22Rv1 (cell line): ENCODE measurements around the gene MGAT5.

Experiments
- H3K27ac ChIP-seq: fragments of 450-650 bp; 2 replicates; pipeline ENCODE4 v1.5.1; 2017
- ZFX ChIP-seq: fragments of 450-650 bp; IDR thresholded peaks from 2 replicates; pipeline ENCODE4 v1.6.1; 2017; ENCODE audit warnings: antibody characterized with exemption, borderline replicate concordance
- TF ChIP-seq, protein P1 (sequence below): fragments of 450-650 bp; IDR thresholded peaks from 2 replicates; pipeline ENCODE4 v1.5.1; 2017; ENCODE audit warnings: mild to moderate bottlenecking

Gene MGAT5

GRCh38 chr2:134314202-134314601 is 60.3 kb downstream of the MGAT5 start:
- H3K27ac ChIP-seq, result no peak overlapping the region
- TF ChIP-seq, protein P1, sequence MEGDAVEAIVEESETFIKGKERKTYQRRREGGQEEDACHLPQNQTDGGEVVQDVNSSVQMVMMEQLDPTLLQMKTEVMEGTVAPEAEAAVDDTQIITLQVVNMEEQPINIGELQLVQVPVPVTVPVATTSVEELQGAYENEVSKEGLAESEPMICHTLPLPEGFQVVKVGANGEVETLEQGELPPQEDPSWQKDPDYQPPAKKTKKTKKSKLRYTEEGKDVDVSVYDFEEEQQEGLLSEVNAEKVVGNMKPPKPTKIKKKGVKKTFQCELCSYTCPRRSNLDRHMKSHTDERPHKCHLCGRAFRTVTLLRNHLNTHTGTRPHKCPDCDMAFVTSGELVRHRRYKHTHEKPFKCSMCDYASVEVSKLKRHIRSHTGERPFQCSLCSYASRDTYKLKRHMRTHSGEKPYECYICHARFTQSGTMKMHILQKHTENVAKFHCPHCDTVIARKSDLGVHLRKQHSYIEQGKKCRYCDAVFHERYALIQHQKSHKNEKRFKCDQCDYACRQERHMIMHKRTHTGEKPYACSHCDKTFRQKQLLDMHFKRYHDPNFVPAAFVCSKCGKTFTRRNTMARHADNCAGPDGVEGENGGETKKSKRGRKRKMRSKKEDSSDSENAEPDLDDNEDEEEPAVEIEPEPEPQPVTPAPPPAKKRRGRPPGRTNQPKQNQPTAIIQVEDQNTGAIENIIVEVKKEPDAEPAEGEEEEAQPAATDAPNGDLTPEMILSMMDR, result no peak
- TF ChIP-seq ZFX, result no peak

DNA sequence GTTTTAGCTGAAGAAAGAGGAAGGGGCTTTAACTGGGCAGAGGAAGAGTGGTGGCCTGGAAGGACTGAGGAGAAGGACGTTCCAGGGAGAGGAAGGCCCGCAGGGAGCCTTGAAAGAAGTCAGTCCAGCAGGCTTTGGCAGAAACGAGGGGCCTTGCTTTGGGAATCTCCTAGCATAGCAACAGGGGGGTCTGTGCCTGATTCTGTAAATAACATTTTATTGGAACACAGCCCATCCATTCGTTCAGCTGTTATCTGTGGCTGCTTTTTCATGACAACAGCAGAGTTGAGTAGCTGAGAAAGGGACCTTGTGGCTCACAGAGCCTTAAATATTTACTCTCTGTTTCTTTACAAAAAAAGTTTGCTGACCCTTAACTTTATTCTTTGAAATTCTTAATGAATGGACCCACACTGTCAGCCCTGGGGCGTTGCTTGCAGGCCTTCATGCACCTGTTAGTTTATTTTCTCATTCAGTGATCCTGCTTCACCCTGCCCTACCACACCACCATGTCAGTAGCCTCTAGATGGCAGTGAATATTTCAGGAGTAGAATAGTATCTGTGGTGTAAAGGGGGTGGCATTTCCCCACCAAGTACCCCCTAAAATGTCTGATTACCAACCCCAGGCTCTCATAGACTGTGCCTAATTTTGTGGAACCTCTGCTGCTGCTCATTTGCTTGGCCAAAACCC is 61.0 kb downstream of the MGAT5 start:
- H3K27ac ChIP-seq, result no peak overlapping the region
- TF ChIP-seq, protein P1, result no peak
- TF ChIP-seq ZFX, result no peak

- H3K27ac ChIP-seq, result no peak overlapping the region
- TF ChIP-seq ZFX, result no peak
- TF ChIP-seq, protein P1, result no peak
Measured at GRCh38 chr2:134315471-134315870, 61.6 kb downstream of the MGAT5 start.

DNA sequence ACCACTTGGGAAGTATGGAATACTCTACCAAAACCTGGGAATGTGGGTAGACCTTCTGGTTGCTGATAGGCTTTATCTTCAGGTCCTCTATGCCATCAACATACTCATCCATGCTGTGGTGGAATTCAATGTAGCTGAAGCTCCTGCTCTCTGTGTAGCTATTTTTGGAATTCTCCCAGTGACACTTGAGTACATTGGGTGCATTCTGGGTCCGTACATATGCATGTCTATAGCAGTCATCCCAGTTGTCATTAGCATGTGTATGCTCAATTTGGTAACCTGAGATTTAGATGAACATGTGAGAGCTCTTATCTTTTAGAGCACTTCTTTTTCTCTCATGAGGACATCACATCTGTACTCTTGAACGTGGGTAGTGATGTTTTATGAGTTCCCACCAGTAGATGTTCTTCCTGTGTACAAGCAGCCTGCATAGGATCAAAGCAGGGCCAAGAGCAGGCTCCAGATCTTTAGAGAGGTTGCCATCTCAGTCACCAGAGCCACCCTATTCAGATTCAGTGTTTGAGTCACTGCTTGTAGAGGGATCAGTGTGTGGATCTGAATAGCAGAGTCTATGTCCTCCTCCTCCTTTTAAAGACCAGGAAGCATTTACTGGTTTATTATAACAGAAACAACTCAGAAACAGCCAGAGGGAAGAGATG is 65.9 kb downstream of the MGAT5 start:
- no peak overlapping the region for H3K27ac ChIP-seq

DNA sequence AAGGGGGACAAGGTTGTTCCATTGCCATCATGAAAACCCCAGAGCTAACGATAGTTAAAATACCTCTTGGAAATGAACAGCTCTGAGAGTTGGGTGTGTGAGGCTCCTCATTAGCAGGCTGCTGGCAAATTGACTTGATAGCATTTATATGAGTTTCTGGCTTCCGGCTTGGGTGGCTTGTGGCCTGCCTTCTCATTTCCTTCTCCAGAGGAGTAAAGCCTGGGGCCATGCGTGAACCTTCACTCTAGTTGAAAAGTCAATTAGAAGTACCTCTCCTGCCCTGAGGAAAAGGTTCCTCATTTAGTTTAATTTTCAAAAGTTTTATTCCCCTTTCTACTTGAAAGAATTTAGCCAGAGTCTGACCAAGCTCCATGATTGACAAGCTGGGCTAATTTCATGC is 67.1 kb downstream of the MGAT5 start:
- TF ChIP-seq ZFX, result no peak
- TF ChIP-seq, protein P1, result no peak
- no peak overlapping the region for H3K27ac ChIP-seq

More for the DNA sequence above, 65.9 kb downstream of the MGAT5 start:
- TF ChIP-seq ZFX, result no peak
- TF ChIP-seq, protein P1, result no peak

GRCh38 chr2:134323777-134324176 is 69.9 kb downstream of the MGAT5 start:
- H3K27ac ChIP-seq, result no peak overlapping the region
- no peak for TF ChIP-seq ZFX
- TF ChIP-seq, protein P1, result no peak

GRCh38 chr2:134324430-134324829 is 70.6 kb downstream of the MGAT5 start:
- no peak for TF ChIP-seq ZFX
- TF ChIP-seq, protein P1, result no peak

More at GRCh38 chr2:134324430-134324829, 70.6 kb downstream of the MGAT5 start:
- no peak overlapping the region for H3K27ac ChIP-seq
